Body of pancreas (tissue), 4 donors: Measurements from ENCODE around the gene FGF14.

ENCODE experiments used
- POLR2A ChIP-seq, 3 donors: fragments of 450-650 bp; IDR thresholded peaks; one replicate each; pipeline ENCODE4 v1.6.1; 2016; ENCODE audit warnings: antibody characterized with exemption in 3 of 3, mild to moderate bottlenecking in 2 of 3
- TF ChIP-seq, protein P1 (sequence below), 7 experiments: fragments of 450-650 bp in 4 of 7; fragments of 200-600 bp in 3 of 7; sonication (generic) in 3 of 7; IDR thresholded peaks; one replicate each; pipeline ENCODE4 v1.5.1; 2016 to 2019; ENCODE audit warnings: antibody characterized with exemption in 7 of 7

DNA sequence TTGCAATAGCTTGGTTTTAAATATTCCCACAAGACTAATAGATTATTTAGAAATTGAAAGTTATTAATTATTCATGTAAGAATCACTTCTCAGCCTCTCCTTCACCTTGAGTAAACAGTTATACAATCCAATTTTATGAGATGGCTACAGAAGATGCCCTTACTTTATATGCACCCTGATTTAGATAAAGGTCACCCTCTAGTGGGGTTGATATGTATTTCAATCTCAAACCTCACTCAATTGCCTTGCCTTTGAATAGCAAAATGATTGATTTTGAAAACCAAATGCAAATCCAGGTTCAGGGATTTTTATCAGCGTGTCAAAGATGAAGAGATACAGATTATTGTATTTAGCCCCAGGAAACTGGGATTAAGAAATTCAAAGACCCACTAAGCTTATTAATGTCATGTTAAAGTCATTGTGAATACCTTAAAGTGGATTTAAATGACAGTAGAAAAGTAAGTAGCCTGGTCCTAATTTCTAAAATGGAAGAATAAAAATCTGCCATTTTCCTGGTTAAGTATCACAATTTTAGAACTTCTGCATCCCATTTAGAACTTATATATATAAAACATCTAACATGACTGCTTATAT, 644.3 kb downstream of the FGF14 start:
- TF ChIP-seq POLR2A (IDR thresholded peaks at IDR 0.05) = no peak
- TF ChIP-seq, protein P1, sequence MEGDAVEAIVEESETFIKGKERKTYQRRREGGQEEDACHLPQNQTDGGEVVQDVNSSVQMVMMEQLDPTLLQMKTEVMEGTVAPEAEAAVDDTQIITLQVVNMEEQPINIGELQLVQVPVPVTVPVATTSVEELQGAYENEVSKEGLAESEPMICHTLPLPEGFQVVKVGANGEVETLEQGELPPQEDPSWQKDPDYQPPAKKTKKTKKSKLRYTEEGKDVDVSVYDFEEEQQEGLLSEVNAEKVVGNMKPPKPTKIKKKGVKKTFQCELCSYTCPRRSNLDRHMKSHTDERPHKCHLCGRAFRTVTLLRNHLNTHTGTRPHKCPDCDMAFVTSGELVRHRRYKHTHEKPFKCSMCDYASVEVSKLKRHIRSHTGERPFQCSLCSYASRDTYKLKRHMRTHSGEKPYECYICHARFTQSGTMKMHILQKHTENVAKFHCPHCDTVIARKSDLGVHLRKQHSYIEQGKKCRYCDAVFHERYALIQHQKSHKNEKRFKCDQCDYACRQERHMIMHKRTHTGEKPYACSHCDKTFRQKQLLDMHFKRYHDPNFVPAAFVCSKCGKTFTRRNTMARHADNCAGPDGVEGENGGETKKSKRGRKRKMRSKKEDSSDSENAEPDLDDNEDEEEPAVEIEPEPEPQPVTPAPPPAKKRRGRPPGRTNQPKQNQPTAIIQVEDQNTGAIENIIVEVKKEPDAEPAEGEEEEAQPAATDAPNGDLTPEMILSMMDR (IDR thresholded peaks at IDR 0.05) = peak in 4 of 7 experiments; percentile 40 to 51 (median 43)
